GM10248 (cell line): Measurements from ENCODE around the gene LYRM4.

Source experiments
- CTCF ChIA-PET: fragments of 300-600 bp; sonication (Branson Sonifier 250); formaldehyde crosslinking; extraction: SDS; loops from one replicate; lab custom pipeline; 2021; ENCODE audit warnings: antibody characterized with exemption; lab: Yijun Ruan, JAX
- POLR2A ChIA-PET: fragments of 350-650 bp; sonication (Branson Sonifier 250); formaldehyde crosslinking; extraction: SDS; loops from one replicate; lab custom pipeline; 2020; ENCODE audit warnings: antibody characterized with exemption; lab: Yijun Ruan, JAX
- DNase-seq: peaks from one replicate; pipeline ENCODE4 v3.0.0; 2012; ENCODE audit errors: extremely low spot score
- TF ChIP-seq, protein P1 (sequence below): IDR thresholded peaks from 2 replicates; pipeline ENCODE4 v1.5.1; 2012; ENCODE audit warnings: mild to moderate bottlenecking, low read depth; ENCODE audit errors: extremely low read depth, missing control alignments, control extremely low read depth

Gene LYRM4

DNA sequence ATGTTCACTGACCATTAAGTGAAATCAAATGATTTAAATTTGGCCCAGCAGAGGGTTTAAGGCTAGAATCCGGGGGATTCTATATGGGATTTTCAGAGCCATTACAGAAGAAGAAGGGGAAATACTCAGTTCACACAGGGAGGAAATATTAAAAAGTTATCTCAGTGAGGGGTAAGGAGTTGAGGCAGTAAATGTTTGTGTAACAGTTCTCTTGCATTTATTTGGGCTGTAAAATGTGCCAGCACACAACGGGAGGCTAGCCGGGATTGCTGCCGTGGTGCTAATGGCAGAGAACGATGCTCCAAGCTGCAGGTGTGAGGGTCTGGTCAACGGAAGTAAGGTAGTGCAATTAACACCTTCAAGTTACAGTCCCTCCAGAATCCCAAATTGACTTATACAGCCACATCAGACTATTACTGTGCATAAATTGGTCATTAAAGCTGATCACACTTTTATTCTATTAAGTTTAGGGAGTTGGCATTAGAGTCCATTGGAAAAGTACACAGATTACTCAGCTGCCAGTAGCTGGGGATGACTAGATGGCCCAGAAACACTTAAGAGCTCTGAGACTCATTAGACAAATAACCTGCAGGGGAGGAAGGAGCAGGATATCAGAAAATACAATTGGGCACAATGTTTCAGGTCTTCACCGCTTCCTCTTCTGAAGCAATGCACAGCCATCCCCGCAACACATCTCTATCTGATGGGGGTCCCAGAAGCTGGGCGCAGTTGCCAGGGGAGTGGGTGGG, 144.3 kb downstream of the LYRM4 start:
- ChIA-PET CTCF (interaction anchor here (1.5 kb wide), 1 partner anchor 27 kb away, joined by 4 read pairs; no protein-coding TSS in a partner anchor), POLR2A (no interaction called here)
- TF ChIP-seq, protein P1, sequence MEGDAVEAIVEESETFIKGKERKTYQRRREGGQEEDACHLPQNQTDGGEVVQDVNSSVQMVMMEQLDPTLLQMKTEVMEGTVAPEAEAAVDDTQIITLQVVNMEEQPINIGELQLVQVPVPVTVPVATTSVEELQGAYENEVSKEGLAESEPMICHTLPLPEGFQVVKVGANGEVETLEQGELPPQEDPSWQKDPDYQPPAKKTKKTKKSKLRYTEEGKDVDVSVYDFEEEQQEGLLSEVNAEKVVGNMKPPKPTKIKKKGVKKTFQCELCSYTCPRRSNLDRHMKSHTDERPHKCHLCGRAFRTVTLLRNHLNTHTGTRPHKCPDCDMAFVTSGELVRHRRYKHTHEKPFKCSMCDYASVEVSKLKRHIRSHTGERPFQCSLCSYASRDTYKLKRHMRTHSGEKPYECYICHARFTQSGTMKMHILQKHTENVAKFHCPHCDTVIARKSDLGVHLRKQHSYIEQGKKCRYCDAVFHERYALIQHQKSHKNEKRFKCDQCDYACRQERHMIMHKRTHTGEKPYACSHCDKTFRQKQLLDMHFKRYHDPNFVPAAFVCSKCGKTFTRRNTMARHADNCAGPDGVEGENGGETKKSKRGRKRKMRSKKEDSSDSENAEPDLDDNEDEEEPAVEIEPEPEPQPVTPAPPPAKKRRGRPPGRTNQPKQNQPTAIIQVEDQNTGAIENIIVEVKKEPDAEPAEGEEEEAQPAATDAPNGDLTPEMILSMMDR: no peak
- no peak for DNase-seq

DNA sequence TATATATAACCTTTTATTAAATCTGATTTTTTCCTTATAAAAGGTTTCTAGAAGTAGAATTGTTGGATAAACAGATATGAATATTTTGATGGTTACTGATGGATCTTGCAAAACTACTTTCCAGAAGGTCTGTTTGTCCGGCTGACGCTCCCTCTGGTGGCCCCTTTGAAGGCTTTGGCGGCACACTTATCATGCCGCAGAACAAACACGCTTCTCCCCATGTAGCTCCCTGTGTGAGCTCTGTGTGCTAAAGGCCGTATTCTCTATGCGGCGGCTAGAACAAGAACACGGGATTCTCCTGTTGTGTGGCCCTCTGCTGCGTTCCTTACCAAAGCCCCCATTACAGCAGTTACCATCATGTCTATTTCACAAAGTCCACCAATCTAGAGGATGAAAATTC, 145.6 kb downstream of the LYRM4 start:
- TF ChIP-seq, protein P1: no peak
- ChIA-PET CTCF (interaction anchor here (2.7 kb wide), 1 partner anchor 29 kb away, joined by 9 read pairs; no protein-coding TSS in a partner anchor), POLR2A (no interaction called here)
- DNase-seq: no peak

DNA sequence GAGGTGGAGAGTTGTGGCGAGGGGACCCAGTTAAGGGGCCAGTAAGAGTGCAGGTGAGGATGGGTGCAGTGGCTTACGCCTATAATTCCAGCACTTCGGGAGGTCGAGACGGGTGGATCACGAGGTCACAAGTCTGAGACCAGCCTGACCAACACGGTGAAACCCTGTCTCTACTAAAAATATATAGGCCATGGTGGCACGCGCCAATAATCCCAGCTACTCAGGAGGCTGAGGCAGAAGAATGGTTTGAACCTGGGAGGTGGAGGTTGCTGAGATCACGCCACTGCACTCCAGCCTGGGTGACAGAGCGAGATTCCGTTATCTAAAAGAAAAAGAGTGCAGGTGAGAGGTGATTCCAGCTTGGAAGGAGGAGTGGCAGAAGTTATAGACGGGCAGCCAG, 147.7 kb downstream of the LYRM4 start:
- CTCF ChIA-PET: interaction anchor here (1.4 to 2.7 kb wide), 2 partner anchors 10 to 31 kb away, joined by 3 to 9 read pairs; no protein-coding TSS in a partner anchor
- POLR2A ChIA-PET: no interaction called here

DNA sequence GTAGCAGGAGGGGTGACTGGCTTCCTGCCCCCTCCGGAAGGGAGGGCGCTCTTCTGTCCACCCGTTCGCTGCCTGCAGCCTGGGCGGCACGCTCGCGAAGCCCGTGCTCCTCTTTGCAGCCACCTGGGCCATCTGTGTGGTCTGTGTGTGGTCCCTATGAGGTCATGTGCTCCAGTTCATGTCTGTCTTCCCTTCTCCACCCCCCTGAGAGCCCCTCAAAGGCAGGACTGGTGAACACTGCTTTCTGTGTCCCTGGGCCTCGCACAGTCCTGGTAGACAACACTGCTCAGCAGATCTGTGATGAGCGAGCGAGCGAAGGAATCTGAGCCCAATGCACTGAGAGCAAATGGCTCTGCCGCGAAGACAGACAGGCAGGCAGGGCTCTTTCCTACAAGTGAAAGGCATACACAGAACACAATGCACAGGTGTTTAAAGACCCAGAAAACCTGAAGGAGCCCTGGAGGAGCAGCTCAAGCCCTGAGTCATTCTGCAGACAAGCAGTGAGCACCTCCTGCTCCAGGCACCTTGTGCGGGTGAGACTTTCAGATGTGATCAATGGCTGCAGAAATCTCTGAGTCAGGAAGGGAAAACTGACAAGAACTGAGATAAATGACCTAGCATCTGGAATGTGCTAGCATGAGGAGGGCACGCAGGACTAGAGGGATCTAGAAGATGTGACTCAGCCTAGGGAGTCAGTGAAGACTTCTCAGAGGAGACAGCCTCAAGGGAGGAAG, 148.5 kb downstream of the LYRM4 start:
- CTCF ChIA-PET: interaction anchor here (0.6 to 2.7 kb wide), 2 partner anchors 22 to 32 kb away, joined by 3 to 9 read pairs; no protein-coding TSS in a partner anchor
- POLR2A ChIA-PET: no interaction called here
- TF ChIP-seq, protein P1: no peak
- DNase-seq: no peak

More for the DNA sequence above, 147.7 kb downstream of the LYRM4 start:
- TF ChIP-seq, protein P1: no peak
- no peak for DNase-seq

DNA sequence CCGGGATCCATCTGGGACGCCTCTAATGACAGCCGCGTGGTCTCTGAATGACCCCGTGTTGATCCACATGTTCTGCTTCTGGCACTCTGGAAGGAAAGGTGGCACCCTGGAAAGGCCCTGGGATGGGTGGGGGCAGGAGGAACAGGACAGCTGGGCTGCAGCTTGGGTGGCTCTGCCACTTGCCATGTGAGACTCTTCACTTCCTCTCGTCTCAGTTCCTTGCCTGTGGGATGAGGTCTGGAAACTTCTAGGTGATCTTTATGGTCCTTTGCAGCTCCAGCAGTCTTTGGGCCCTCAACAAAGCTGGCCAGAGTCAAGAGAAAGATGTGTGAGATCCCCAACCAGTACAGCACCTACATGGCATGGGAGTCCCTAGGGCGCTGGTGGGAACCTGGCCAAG, 149.1 kb downstream of the LYRM4 start:
- ChIA-PET POLR2A (no interaction called here), CTCF (no interaction called here)
- TF ChIP-seq, protein P1: no peak
- no peak for DNase-seq

DNA sequence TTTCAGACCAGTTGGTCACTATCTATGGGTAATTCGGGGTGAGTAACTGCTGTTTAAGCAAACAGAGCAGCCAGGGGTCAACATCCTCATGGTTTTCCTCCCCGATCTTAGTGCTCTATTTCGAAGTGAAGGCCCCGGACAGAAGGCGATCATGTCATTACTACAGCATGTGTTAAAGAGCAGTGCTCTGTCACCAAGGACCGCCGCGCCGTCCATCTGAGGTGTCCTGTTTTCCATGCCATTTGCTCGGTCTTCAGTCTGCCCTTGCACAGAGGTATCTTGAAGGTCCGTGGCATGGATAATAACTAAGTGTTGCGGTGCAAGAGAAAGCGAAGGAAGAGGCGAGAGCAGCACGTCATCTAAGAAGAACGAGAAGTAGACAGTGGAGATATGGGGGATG, 150.5 kb downstream of the LYRM4 start:
- no peak for DNase-seq
- TF ChIP-seq, protein P1: no peak
- CTCF ChIA-PET: no interaction called here
- POLR2A ChIA-PET: no interaction called here
